Rectal smooth muscle tissue (tissue), 1 donor: ENCODE results near the gene E2F6.

Experiments used
- H3K27ac ChIP-seq: one replicate; pipeline ENCODE4 v1.7.0; 2013; ENCODE audit warnings: low read depth, low read length, inconsistent platforms
- H3K27me3 ChIP-seq: one replicate; pipeline ENCODE4 v1.7.0; 2013; ENCODE audit warnings: low read length; ENCODE audit not compliant: control insufficient read depth, insufficient read depth
- H3K36me3 ChIP-seq: one replicate; pipeline ENCODE4 v1.7.0; 2013; ENCODE audit warnings: low read length; ENCODE audit not compliant: control insufficient read depth, insufficient read depth
- H3K4me1 ChIP-seq: one replicate; pipeline ENCODE4 v1.7.0; 2013; ENCODE audit warnings: low read length; ENCODE audit not compliant: control insufficient read depth, insufficient read depth
- H3K4me3 ChIP-seq: one replicate; pipeline ENCODE4 v1.7.0; 2013; ENCODE audit warnings: low read length
- H3K9ac ChIP-seq: one replicate; pipeline ENCODE4 v1.7.0; 2013; ENCODE audit warnings: low read length

E2F6 gene

DNA sequence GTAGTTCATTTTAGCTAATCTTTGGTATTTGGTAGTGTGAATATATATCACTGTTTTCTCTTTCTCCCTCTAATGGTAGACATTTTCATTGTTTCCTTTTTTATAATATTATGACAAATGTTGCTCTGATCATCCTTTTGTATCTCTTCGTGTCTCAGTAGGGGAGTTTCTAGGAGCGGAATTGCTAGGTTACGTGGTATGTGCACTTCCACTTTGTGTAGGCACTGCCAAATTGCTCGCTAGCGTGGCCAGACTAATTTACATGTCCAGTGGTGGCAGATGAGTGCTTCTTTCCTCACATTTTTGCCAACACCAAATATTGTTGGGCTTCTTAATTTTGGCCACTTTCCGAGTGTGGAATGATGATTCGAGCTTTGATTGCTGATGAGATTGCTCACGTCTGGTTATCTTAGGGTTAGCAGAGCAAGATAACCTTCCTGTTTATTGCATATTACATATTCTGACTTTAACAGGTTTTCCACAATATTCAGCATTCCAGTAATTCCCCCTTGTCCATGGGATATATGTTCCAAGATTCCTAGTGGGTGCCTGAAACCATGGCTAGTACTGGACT lies 37.5 kb upstream of the E2F6 start:
- no peak overlapping the region for H3K4me3 ChIP-seq
- H3K36me3 ChIP-seq = no peaks in the 10 kb centered on the region
- H3K9ac ChIP-seq = no peak overlapping the region
- H3K27ac ChIP-seq = no peak overlapping the region
- H3K27me3 ChIP-seq = peaks cover 3% of the 10 kb centered on the region
- no peaks in the 10 kb centered on the region for H3K4me1 ChIP-seq

DNA sequence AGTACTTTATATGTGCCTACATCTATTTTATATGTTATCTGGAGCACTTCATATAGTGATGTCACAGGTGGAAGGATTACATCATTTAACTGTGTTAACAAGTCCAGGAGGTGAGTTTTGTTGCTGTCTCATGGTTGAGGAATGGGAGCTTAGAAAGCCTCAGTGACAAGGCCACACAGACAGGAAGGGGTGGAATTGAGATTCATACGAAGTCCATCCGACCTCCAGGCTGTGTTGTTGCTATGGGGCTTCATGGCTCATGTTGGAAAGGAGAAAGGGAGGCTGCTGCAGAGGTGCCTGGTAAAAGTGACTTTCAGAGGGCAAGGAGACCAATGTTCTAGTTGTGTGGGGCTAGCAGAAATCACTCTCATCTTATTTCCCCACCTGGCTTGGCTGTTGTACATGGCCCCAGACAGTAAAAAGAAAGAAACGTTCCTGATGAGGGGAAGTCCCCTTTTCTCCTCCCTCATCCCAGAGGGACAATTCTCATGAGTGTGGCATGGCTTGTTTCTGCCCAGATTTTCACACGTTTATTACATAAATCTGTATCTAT lies 36.9 kb upstream of the E2F6 start:
- no peak overlapping the region for H3K27ac ChIP-seq
- peaks cover 4% of the 10 kb centered on the region for H3K27me3 ChIP-seq
- H3K4me1 ChIP-seq = no peaks in the 10 kb centered on the region
- H3K4me3 ChIP-seq = no peak overlapping the region
- H3K36me3 ChIP-seq = no peaks in the 10 kb centered on the region
- H3K9ac ChIP-seq = no peak overlapping the region

DNA sequence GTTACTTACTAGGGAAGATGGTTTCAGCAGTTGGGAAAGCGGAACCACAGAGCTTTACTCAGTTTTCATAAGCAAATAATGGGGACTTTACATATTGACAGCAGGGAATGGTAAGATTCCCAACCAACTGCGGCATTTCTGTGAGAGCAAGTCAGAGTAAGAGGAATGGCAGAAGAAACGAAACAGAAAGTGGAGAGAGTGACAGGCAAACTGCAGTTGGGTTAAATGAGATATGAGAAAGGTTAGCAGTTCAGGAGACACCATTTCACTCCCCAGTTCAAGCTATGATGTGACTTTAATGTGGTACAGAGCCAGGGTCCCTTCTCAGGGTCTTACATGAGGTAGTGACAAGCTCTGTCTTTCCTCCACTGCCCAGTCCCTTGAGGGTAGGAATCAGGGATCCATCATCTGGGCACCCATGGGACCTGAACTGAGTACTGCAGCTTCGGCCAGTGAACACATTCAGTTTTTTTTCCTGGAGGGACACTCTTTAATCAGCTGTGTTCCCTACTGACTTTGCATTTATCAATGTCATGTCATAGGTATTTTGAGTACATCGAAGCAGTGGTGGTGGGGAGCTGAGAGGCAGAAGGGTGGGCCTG lies 34.8 kb upstream of the E2F6 start:
- H3K27ac ChIP-seq = no peak overlapping the region
- H3K4me3 ChIP-seq = no peak overlapping the region
- H3K9ac ChIP-seq = no peak overlapping the region
- H3K4me1 ChIP-seq = no peaks in the 10 kb centered on the region
- peaks cover 4% of the 10 kb centered on the region for H3K27me3 ChIP-seq
- no peaks in the 10 kb centered on the region for H3K36me3 ChIP-seq

DNA sequence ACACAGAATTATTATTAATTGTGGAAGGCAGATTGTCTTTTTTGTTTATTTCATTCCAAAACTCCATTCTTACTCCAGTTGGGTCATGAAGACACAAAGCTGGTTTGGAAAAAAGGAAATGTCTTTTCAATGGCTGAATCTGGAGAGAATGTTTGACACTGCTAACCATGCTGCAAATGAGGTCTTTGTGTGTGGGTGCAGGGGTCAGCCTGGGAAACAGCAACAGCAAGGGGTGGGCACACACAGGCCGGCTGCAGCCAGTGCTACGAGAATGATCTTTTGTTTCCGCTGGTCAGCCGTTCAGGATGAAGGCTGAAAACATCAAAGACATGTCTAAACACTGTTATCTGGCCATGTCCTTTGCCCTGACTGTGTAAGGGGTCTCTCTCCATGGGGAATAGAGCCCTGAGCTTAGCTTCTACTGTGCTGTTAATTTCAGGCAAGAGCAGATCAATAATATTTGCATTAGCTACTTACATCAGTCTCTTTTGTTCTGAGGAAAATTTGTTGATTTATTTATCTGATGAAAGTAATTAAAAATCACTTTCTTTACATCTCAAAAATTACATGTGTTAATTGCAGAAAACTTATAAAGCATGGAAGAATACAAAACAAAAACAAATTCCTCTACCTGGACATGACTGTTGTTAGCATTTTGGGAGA lies 33.3 kb upstream of the E2F6 start:
- Histone ChIP-seq H3K27me3 (peaks cover 4% of the 10 kb centered on the region), H3K9ac (no peak overlapping the region), H3K36me3 (no peaks in the 10 kb centered on the region), H3K27ac (no peak overlapping the region), H3K4me3 (no peak overlapping the region), H3K4me1 (no peaks in the 10 kb centered on the region)

DNA sequence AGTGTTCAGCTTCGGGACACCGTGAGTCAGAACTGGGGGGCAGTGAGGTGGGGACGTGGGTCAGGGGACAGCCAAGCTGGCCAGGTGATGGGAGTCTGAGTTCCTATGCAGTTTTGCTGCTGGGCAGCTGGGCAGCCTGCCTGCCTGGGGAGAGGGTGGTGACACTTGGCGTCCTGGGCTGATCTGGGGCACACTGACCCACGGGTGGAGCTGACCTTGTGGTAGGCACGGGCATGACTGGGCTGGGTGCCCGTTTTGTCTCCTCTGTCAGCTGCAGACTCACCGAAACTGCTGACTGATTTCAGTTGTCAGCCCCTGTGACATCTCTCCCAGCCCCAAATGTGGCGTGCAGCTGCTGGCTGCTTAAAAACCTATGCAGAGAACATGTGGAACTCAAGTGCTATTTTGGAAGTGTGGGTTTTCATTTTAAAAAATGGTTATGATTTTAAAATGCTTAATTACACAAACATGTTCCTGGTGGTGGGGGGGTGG lies 32.6 kb upstream of the E2F6 start:
- Histone ChIP-seq H3K4me1 (no peaks in the 10 kb centered on the region), H3K27me3 (peaks cover 4% of the 10 kb centered on the region), H3K4me3 (no peak overlapping the region), H3K27ac (no peak overlapping the region), H3K9ac (no peak overlapping the region), H3K36me3 (no peaks in the 10 kb centered on the region)

DNA sequence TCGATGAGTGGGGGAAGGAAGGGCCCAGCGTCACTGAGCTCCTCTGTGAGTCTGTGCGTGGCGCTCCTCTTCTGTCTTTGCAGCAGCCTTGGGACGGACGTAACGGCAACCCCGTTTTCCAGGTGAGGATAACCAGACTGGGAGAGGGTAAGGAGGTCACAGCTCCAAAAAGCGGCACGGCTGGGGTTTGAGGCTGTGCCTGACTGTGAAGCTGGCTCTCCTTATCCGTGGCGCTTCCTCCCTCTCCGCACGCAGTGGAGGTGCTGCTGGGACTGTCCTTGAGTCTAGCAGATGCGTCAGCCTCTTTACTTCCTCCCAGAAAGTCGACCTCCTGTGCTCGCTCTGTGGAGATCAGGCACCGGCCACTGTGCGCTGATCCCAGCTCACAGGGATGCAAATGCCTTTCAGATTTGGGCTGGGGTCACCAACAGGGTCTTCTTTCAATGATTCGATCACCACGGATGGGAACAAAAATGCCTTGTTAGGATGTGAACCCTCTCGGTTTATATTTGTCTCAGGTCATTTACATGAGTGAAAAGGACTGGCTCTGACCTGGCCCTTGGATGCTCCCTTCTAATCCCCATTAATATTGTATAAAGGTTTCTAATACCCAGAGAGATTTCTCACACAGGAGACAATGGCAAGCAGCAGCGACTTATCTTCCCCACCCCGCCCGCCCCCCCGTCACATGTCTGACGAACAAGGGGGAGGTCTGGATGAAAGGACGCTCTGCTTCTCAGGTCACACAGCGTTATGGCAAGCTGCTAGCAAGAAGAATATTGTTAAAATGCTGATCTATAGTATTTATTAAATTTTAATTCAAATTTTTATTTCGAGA lies 30.1 kb upstream of the E2F6 start:
- no peak overlapping the region for H3K4me3 ChIP-seq
- H3K27ac ChIP-seq = no peak overlapping the region
- H3K4me1 ChIP-seq = no peaks in the 10 kb centered on the region
- H3K27me3 ChIP-seq = peaks cover 4% of the 10 kb centered on the region
- H3K36me3 ChIP-seq = no peaks in the 10 kb centered on the region
- no peak overlapping the region for H3K9ac ChIP-seq

DNA sequence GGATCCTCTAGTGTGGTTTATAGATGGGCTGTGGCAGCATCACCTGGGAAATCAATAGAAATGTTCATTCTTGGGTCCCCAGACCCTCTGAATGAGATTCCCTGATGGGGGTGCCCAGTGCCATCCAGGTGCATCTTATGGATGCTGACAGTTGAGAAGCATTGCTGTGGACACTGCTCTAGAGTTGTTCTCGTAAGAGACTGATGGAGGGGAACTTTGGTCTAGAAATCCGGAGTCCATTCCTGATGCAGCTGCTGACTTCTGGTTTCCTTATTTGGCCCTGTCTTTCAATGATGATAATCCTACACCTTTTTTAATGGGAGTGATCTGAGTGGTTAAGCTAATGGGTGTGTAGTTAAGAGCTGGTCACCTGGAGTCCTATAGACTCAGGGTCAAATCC lies 28.3 kb upstream of the E2F6 start:
- Histone ChIP-seq H3K36me3 (no peaks in the 10 kb centered on the region), H3K4me1 (no peaks in the 10 kb centered on the region), H3K4me3 (no peak overlapping the region), H3K27ac (no peak overlapping the region), H3K9ac (no peak overlapping the region), H3K27me3 (peaks cover 4% of the 10 kb centered on the region)

DNA sequence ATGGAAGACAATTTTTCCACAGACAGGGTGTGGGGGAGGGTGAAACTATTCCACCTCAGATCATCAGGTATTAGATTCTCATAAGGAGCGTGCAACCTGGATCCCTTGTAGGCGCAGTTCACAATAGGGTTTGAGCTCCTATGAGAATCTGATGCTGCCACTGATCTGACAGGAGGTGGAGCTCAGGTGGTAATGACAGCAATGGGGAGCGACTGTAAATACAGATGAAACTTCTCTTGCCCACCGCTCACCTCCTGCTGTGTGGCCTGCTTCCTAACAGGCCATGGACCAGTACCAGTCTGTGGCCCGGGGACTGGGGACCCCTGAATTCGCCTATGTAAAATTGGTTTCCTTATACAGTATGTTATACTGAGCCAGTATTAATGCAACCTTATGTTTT lies 27.3 kb upstream of the E2F6 start:
- H3K27ac ChIP-seq = no peak overlapping the region
- H3K36me3 ChIP-seq = no peaks in the 10 kb centered on the region

DNA sequence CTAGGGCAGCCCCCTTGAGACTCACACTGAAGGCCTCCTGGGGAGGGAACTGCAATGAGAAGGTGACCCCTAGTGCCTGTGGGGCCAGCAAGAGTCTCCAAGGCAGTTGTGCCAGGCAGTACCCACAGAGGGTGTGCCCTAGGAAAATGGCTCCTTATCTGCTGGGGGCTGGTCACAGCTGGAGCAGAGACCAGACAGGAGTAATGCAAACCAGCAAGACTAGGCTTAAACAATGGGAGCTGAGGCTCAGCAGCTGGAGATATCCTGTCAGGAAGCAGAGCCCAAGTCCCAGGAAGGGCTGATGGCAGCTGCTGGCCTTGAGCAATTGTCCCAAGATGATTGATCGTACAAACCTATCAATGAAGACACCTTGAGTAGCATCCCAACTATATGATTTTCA lies 26.8 kb upstream of the E2F6 start:
- no peak overlapping the region for H3K4me3 ChIP-seq
- no peak overlapping the region for H3K27ac ChIP-seq
- H3K9ac ChIP-seq = no peak overlapping the region
- H3K4me1 ChIP-seq = no peaks in the 10 kb centered on the region
- H3K36me3 ChIP-seq = no peaks in the 10 kb centered on the region
- no peaks in the 10 kb centered on the region for H3K27me3 ChIP-seq

More for the DNA sequence above, 27.3 kb upstream of the E2F6 start:
- Histone ChIP-seq H3K27me3 (no peaks in the 10 kb centered on the region), H3K4me3 (no peak overlapping the region), H3K9ac (no peak overlapping the region), H3K4me1 (no peaks in the 10 kb centered on the region)

DNA sequence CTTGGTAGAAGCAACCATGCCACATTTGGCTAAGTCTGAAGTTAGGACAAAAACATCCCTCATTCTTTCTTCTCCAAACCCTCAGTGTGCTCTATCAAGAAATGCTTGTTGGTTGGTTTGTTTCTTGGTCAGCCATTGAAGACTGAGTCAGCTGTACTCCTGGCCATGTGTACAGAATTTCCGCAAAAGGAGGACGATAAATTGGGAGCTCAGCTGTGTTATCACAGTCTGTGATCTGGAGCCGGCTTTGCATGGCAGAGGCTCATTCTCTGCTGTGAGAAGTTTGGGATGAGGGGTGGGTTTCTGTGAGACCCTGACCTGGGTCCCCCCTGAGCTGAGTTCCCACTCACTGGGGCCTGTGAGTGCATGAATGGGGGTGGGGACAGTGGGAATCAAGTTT lies 26.3 kb upstream of the E2F6 start:
- Histone ChIP-seq H3K4me1 (no peaks in the 10 kb centered on the region), H3K27ac (no peak overlapping the region), H3K4me3 (no peak overlapping the region), H3K9ac (no peak overlapping the region), H3K36me3 (no peaks in the 10 kb centered on the region), H3K27me3 (no peaks in the 10 kb centered on the region)

DNA sequence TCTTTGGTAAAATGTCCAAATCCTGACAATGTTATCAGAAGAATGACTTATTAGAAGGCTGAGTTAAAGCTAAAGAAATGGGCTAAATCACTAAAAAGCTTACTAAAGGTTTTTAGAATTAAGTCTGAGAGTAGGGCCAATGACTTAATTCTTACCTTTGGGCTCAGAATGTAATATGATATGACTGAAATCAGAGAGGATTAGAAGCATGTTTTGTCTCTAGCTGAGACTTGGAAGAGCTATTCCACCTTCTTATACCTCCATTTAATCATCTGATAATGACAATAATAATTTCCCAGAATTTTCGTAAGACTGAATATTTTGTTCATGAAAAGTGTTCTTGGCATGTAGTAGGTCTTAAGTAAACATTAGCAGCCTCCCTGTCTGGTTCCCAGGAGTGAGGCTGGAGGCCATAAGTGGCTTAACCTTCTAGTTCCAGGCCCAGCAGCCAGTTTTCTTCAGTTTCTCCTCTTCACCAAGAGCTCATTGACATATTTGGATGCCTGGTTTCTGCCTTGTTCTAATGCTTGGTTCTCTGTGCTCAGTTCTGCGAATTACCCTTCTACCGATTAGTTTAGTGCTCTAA lies 25.5 kb upstream of the E2F6 start:
- no peak overlapping the region for H3K9ac ChIP-seq
- no peak overlapping the region for H3K4me3 ChIP-seq

DNA sequence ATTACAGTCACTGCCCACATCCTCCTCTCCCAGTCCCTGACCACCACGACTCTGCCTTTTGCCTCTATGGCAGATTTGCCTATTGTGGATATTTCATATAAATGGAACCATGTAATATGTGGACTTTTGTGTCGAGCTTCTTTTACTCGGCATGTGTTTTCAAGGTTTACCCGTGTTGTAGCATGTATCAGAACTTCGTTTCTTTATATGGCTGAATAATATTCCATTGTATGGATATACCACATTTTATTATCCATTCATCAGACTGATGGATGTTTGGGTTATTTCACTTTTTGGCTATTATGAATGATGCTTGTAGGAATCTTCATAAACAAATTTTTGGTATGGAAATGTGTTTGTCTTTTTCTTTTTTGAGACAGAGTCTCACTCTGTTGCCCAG lies 24.2 kb upstream of the E2F6 start:
- Histone ChIP-seq H3K27me3 (no peaks in the 10 kb centered on the region), H3K9ac (no peak overlapping the region), H3K36me3 (no peaks in the 10 kb centered on the region), H3K4me3 (no peak overlapping the region), H3K27ac (no peak overlapping the region), H3K4me1 (no peaks in the 10 kb centered on the region)

More for the DNA sequence above, 25.5 kb upstream of the E2F6 start:
- H3K36me3 ChIP-seq = no peaks in the 10 kb centered on the region
- no peaks in the 10 kb centered on the region for H3K27me3 ChIP-seq
- no peaks in the 10 kb centered on the region for H3K4me1 ChIP-seq
- no peak overlapping the region for H3K27ac ChIP-seq
